ENCODE data around the gene PPP2R5C.
A peak's percentile ranks its signal among the peaks of the same experiment; 100 is the strongest.

PPP2R5C gene

DNA sequence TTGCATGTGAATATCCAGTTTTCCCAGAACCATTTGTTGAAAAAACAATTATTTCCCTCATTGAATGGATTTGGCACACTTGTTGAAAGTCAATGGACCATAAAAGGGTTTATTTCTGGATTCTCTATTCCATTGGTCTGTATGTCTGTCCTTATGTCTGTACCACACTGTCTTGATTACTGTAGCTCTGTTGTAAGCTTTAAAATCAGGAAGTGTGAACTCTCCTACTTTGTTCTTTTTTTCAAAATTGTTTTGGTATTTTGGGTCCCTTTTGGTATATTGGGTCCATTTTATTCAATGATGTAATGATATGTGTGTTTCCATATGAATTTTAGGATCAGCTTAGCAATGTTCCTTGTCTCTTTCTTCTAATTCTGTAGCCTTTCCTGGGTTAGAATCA is 64.8 kb downstream of the PPP2R5C start:
- Histone ChIP-seq H3K4me3 (no peak overlapping the region), H3K27ac (peak overlapping the region in 4 of 21 experiments; percentile 18 to 93 (median 89))

DNA sequence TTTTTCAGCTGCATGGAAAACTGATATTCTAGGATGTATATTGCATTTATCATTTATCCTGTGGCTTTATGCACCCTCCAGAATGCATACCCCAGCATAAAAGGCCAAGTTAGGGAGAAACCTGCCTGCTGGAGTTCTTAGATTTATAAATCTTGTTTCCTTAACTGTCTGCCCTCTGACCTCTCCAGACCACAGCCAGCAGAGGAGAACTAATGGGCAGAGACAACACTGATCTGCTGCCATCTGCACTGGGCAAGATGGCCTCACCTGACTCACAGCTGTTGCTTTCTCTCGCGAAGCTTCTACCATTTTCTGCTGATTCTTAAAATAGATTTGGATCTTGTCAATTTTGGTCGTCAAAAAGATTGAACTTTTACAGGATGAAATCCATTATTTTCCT is 65.8 kb downstream of the PPP2R5C start:
- Histone ChIP-seq H3K27ac (peak overlapping the region in 1 of 21 experiments; percentile 93), H3K4me3 (no peak overlapping the region)

DNA sequence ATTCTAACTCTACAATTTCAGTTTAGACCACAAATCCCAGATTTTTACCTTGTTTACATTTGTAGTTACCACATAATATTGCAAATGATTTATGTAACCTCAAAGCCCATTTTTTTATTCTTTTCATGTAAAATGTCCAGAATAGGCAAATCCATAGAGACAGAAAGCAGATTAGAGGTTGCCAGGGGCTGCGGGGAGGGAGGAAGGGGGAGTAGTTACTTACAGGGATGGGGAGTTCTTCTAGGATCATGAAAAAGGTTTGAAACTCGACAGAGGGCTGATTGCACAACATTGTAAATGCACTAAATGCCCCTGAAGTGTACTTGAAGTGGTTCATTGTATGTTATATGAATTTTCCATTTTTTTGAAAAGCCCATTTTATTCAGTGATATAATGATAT is 66.5 kb downstream of the PPP2R5C start:
- Histone ChIP-seq H3K27ac (peak overlapping the region in 1 of 21 experiments; percentile 93), H3K4me3 (no peak overlapping the region)

DNA sequence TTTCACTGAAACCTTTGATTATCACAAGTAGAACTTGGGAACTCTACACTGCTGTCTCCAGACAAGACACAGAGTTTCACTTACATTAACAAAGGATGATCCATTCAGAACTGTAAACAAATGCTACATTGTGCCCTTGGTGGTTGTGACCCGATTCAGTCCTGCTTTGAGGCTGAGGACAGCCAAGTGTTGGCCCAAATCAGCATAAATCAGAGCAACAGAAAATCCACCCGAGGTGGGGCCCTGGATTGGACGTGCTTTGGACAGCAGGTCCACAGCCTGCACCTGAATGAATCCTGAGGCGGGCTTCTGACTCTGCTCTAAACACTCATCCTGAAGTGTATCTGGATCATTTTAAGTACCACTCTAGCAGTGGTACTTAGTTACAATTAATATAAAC is 68.8 kb downstream of the PPP2R5C start:
- H3K27ac ChIP-seq, result no peak overlapping the region
- no peak overlapping the region for H3K4me3 ChIP-seq

DNA sequence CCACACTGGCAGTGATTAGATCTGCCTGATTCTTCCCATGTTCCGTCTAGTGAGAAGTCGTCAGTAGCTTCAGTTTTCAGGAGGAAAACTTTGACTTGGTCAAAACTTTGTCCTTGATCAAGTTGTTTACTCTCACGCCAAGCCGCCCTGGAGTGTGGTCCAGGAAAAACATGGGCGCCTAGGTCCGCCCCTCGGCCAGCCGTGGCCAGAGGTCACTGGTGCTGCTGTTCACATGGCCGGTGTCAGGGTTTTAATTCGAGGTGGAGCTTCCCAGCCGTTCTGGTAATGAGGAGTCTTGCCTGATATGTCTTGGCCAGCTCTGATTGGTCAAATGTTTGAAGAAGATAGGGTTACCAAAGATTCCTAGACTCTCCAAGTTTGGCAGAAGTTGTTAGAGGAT is 71.5 kb downstream of the PPP2R5C start:
- Histone ChIP-seq H3K4me3 (no peak overlapping the region), H3K27ac (no peak overlapping the region)

DNA sequence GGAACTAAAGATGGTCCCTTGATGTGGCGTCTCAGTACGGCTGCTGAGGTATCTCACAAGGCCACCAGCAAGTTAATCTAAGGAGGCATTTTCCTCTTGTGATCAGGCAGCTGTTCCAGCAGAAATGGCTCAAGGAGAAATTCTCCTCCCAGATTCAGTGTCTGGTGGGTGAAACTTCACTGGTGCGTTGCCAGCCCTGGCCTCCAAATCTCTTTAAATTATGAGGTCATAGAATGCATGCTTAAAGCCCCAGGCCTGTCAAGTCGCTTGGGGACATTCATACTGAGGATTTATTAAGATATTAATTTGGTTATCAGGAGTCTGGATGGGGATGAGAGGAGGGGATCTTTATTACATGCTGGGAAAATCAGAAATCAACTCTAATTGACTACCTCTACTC is 72.9 kb downstream of the PPP2R5C start:
- no peak overlapping the region for H3K4me3 ChIP-seq
- H3K27ac ChIP-seq, result peak overlapping the region in 4 of 21 experiments; percentile 19 to 57 (median 50)

DNA sequence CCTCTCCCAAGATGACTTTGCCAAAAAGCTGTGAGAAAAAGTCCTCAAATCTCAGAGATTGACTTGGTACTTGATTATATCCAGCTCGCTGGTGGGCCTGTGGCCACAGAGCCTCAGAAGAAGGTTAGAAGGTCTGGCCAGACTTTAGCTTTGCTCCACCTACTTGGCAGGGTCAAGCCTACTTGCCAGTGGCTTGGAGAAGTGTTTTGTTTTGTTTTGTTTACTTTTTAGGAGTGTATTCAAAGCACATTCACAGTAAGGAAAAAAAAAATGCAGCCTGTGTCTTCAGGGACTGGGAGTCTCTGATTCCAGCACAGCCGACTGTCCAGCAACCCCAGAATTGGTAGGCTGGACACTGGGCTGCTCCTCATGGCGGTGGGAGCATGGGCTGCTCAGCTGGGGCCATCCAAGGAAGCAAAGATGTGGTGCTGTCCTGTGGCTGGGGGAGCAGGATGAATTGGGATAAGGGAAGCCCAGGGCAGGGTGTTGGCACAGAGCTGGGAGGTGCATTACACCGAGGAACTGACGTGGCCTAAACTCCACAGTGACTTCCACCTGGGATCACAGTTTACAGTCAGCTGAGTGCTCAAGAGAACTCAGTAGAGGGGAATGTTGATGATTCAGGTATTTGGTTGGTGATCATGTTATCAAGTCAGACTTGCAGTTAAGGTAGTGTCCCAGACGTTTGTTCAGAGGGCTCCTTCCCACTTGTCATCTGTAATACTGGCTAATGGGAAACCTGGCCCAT is 73.5 kb downstream of the PPP2R5C start:
- H3K4me3 ChIP-seq, result no peak overlapping the region
- H3K27ac ChIP-seq, result peak overlapping the region in 8 of 21 experiments; percentile 6 to 57 (median 46)

DNA sequence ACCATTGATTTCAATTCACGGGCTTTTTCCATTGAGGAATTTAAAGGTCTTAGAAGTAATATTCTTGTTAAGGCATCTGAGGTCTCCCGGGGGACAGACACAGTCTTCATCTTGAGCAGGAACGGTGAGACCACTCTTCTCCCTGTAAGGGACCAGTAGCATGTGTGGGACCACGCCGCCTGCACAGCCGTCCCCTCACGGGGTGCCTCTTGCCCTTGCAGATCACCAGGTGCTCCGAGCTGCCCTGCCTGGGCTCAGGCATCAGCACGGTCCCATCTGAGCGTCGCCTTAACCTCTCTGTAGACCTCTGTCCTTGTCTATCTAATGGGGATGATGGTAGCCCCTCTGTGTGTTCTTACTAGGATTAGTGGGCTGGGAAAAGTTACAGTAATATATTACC is 74.1 kb downstream of the PPP2R5C start:
- peak overlapping the region in 8 of 21 experiments; percentile 6 to 57 (median 50) for H3K27ac ChIP-seq
- no peak overlapping the region for H3K4me3 ChIP-seq

DNA sequence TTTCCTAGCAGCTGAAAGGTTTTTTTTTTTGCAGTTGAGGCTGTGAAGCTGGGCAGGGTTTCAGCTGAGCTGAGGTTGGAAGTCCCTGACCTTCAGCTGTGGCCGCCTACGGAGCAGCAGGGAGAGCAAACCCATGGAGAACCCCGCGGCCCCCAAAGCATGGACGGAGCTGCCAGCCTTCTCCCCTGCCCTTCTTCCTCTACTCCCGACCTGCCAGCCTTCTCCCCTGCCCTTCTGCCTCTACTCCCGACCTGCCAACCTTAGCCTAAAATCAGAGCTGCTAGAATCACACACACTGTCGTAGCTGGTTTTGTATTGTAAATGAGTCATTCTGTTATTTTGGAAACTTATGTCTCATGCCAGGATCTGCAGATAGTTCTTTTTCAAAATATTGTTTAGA is 74.6 kb downstream of the PPP2R5C start:
- Histone ChIP-seq H3K4me3 (no peak overlapping the region), H3K27ac (peak overlapping the region in 9 of 21 experiments; percentile 5 to 57 (median 47))

DNA sequence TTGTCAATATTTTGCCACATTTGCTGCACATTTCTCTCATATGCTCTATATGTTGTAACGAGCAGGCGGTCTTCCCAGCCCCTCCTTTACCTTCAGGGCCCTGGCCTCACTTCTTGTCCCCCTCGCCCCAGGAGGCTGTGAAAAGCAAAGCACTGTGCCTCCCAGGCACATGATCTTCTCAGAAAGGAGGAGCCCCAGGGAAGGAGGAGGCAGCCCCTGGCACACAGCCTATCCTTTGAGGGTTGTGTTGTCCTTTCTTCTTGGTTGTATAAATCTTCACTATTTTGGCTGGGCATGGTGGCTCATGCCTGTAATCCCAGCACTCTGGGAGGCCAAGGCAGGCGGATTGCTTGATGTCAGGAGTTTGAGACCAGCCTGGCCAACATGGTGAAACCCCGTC is 77.0 kb downstream of the PPP2R5C start:
- H3K27ac ChIP-seq, result no peak overlapping the region
- H3K4me3 ChIP-seq, result no peak overlapping the region

DNA sequence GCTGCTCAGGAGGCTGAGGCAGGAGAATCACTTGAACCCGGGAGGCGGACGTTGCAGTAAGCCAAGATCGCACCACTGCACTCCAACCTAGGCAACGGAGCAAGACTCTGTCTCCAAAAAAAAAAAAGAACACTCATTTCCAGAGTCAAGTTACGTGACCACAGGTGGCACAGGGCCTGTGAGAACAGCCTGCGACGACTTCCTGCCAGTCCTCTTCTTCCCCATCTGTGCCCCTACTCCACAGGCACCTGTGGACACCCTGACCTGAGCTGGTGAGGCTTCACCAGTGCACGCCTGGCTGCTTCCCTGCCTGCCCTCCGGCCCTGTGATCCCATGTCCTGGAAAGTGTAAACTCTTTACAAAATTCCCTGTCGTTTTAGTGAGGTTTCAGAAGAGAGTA is 77.7 kb downstream of the PPP2R5C start:
- Histone ChIP-seq H3K4me3 (no peak overlapping the region), H3K27ac (peak overlapping the region in 4 of 21 experiments; percentile 5 to 47 (median 23))

DNA sequence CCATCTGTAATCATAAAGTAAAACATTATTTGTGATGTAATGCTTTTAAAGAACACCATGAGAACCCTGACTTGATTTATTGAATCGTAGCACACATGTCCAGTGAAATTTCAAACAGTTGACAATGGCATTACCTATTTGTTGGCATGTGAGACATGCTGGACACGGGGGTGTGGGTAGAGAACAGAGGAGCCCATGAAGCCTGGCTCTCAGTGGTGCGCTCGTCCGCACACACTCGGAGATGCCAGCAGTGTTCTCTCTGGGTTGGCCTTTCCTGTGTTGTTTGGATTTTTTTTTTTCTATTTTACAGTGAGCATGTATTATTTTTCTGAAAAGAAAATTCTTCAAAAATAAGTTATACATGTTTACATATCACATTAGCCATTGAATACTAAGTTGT is 78.2 kb downstream of the PPP2R5C start:
- Histone ChIP-seq H3K27ac (peak overlapping the region in 2 of 21 experiments; percentile 30 to 47), H3K4me3 (no peak overlapping the region)

DNA sequence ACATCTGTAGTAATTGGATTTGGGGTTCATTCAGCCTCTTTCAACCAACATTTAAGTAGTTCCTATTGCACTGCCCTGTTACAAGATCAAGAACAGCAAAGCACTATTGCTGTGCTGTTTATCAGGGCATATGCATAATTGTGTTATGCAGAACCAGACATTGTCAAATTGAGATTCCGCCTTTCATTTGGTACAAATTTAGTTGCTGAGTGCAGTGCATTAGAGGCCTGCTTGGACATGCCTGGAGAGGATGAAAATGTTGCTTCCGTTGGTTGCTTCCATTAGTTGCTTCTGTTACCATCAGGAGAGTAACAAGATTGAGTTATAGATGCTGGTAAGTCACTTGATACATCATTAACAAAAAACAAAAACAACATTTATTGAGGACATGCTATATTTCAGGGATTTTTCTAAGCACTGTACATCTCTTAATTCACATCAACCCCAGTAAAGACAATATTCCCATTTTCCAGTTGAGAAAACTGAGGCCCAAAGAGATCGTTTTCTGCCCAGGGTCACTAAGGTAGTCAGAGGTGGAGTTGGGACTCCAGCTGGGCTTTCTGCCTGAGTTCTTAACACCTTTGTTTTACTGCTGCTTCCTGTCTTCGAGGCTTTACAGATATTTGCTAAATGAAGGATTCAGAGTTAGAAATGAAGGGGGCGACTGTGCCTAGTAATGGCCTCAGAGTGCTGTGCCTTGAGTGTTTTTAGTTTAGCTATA is 79.3 kb downstream of the PPP2R5C start:
- Histone ChIP-seq H3K27ac (peak overlapping the region in 2 of 21 experiments; percentile 3 to 35), H3K4me3 (no peak overlapping the region)

DNA sequence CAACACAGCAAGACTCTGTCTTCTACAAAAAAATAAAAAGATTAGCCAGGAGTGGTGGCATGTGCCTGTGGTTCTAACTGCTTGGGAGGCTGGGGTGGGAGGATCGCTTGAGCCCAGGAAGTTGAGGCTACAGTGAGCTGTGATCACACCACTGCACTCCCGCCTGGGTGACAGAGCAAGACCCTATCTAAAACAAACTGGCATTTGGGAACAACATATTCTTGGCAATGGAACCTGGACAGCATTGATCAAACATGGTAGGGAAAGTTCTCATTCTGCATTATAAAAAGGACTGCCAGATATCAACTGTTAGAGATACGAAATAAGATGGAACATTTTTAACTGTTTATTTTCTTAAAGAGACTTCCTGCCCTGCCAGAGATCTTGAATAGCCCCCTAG is 81.5 kb downstream of the PPP2R5C start:
- Histone ChIP-seq H3K4me3 (no peak overlapping the region), H3K27ac (no peak overlapping the region)

DNA sequence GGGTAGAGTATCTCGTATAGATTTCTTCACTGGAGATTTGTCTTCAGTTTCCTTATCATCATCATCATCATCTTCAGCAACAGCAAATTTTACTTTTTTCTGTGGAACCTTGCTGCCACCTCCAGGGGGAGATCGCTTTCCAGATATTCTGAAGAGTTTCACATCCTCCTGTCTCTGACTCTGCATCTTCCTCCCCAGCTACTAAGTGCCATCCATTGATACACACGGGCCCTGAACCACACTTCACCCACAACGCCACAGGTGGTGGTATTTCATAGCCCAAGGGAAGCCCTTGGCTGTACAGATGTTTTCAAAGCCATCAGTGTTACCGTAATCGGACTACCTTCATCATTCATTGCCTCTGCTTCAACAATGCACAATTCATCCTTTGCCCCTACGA is 82.2 kb downstream of the PPP2R5C start:
- Histone ChIP-seq H3K4me3 (no peak overlapping the region), H3K27ac (no peak overlapping the region)

DNA sequence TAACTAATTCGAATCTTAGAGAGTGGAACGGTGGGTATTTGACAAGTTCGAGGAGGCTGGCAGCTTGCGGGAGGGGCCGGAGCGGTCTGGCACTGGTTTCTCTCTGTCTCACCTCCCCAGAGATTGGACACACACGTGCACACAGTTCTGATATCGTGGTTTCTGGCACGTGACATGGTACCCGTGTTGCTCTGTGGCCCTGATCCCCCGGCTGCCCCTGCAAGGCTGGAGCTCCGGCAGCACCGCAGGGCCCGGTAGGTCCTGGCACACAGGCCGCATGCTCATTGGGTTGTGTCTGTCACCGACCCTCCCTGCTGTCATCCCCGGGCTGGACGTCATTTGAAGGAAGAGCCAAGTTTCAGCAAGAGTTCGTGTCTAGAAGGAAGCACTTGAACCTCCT is 82.7 kb downstream of the PPP2R5C start:
- no peak overlapping the region for H3K4me3 ChIP-seq
- H3K27ac ChIP-seq, result no peak overlapping the region

DNA sequence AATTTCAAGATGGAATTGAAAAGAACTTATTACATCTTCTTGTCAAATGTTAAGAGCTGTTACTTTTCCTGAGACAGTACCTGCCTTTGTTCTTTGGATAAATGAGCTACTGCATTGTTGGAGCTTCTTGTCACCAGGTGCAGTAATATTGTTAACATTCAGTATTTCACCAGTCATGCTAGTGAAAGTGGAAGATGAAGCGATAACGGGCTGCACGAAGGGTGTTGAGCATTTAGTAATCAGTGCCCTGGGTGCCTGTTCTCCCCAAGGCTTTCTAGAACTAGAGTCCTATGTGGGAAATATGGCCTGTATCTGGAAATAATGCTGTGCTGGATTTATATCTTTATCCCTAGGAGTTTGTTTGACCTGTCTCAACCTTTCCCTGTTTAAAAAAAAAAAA is 83.2 kb downstream of the PPP2R5C start:
- H3K27ac ChIP-seq, result no peak overlapping the region
- H3K4me3 ChIP-seq, result no peak overlapping the region

DNA sequence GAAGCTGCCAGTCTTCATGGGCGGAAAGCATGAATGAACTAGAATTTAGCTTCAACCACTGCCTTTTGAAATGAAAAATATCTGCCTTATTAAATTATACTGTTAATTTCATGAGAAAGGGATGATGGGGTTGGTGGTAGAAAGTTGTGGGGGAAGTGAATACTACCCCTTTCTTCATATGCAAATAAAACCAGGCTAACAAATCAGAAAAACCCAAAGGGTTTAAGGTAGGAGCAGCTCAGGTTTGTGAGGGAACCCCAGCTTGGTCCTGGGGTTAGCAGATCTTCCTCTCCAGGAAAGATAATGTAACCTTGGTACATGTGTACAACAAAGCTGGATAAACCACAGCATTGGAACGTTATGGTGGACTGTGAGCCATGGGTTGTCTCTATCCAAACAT is 84.0 kb downstream of the PPP2R5C start:
- H3K27ac ChIP-seq, result no peak overlapping the region
- no peak overlapping the region for H3K4me3 ChIP-seq

DNA sequence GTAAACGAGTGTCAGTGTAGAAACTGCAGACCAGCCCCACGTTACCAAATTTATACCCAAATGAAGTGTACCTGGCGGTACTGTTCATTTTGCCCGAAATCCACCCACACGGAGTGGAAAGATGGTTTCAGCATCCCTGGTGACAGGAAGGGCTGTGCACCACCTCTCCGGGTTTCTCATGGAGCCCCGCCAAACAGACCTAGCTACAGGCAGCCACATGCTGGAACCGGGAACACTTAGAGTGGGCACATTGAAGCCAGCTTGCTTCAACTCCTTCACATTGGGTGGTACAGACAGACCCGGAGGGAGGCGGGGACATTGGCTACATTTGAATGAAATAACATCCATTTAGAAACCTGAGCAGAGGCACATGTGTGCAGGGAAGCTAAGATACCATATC is 84.4 kb downstream of the PPP2R5C start:
- Histone ChIP-seq H3K4me3 (no peak overlapping the region), H3K27ac (no peak overlapping the region)

DNA sequence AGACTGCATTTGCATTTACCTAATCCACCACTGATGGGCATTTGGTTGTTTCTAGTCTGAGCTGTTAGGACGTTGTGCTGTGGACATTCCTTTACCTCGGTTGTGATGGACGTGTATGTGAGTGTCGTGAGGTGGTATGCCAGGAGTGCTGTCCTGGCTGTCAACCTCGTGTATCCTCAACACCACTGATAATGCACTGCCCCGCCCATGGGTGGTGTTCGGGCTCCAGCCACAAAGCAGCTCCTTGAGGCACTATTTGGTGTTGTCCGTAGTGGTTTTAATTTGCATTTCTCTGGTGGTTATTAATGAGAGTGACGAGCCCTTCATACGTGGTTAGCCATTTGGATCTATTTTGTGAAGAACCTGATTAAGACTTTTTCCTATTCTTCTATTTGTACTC is 87.6 kb downstream of the PPP2R5C start:
- Histone ChIP-seq H3K4me3 (no peak overlapping the region), H3K27ac (no peak overlapping the region)

DNA sequence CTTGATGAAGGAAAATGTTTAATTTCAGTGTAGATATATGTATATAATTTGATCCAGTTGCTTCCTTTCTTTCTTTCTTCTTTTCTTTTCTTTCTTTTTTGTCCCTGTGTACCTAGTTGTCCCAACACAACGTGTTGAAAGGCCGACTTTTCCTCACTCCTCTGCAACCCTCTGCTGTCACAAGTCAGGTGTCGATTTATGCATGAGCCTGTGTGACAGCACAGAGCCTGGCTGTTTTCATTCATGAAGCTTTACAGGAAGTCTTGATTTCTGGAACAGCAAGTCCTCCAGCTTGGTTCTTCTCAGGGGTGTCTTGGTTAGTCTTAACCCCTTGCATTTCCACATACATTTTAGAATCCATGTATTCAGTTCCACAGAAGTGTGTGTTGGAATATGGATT is 88.1 kb downstream of the PPP2R5C start:
- Histone ChIP-seq H3K4me3 (no peak overlapping the region), H3K27ac (peak overlapping the region in 1 of 21 experiments; percentile 12)

Data from skin epidermis (tissue), 12 donors.